SU-DHL-6 (cell line): ENCODE results near the gene FLT1.

Experiments used
- H2AFZ ChIP-seq: fragments of 200-600 bp; sonication (generic); 2 replicates; pipeline ENCODE4 v1.6.1; 2014; ENCODE audit warnings: low read depth, mild to moderate bottlenecking, moderate library complexity, mixed read lengths, antibody characterized with exemption, low read length; ENCODE audit not compliant: severe bottlenecking
- H3F3A ChIP-seq: fragments of 200-600 bp; shearing (Covaris generic); 2 replicates; pipeline ENCODE4 v1.6.0; 2016; ENCODE audit warnings: antibody characterized with exemption, mild to moderate bottlenecking; ENCODE audit not compliant: insufficient read depth
- H3K27ac ChIP-seq: fragments of 200-600 bp; sonication (generic); 2 replicates; pipeline ENCODE4 v1.5.1; 2016; ENCODE audit warnings: low read depth, mild to moderate bottlenecking, low read length, moderate library complexity, mixed read lengths
- H3K27me3 ChIP-seq: fragments of 200-600 bp; sonication (generic), shearing (Covaris generic); 2 replicates; pipeline ENCODE4 v1.6.0; 2014; ENCODE audit warnings: mild to moderate bottlenecking, low read length
- H3K36me3 ChIP-seq: fragments of 200-600 bp; sonication (generic); 2 replicates; pipeline ENCODE4 v1.6.1; 2014; ENCODE audit warnings: mild to moderate bottlenecking, low read length, mixed read lengths
- H3K4me2 ChIP-seq: fragments of 300-600, 200-600 bp; shearing (Covaris generic), sonication (generic); 2 replicates; pipeline ENCODE4 v1.6.0; 2014; ENCODE audit warnings: low read length, low read depth, mild to moderate bottlenecking; ENCODE audit not compliant: poor library complexity, severe bottlenecking
- H3K4me3 ChIP-seq: fragments of 200-600 bp; sonication (generic); 2 replicates; pipeline ENCODE4 v1.5.1; 2014; ENCODE audit warnings: antibody characterized with exemption, low read length, mild to moderate bottlenecking, mixed read lengths; ENCODE audit not compliant: insufficient read depth, poor library complexity, severe bottlenecking
- H3K79me2 ChIP-seq: fragments of 200-600 bp; sonication (generic); 2 replicates; pipeline ENCODE4 v1.6.1; 2014; ENCODE audit warnings: mild to moderate bottlenecking, low read length, moderate library complexity; ENCODE audit not compliant: insufficient read depth
- H3K9ac ChIP-seq: fragments of 200-600 bp; sonication (generic); 2 replicates; pipeline ENCODE4 v1.7.0; 2014; ENCODE audit warnings: mild to moderate bottlenecking, low read length
- H3K9me2 ChIP-seq: fragments of 200-600 bp; sonication (generic); replicated peaks from 2 replicates; pipeline ENCODE4 v1.6.1; 2014; ENCODE audit warnings: low read length; ENCODE audit not compliant: insufficient read depth
- H3K9me3 ChIP-seq: fragments of 200-600 bp; sonication (generic); 2 replicates; pipeline ENCODE4 v1.6.1; 2014; ENCODE audit warnings: low read length, mixed read lengths; ENCODE audit not compliant: insufficient read depth
- H4K20me1 ChIP-seq: fragments of 200-600 bp; sonication (generic); 2 replicates; pipeline ENCODE4 v1.6.1; 2014; ENCODE audit warnings: low read depth, mild to moderate bottlenecking, antibody characterized with exemption, low read length, moderate library complexity, mixed read lengths
- CTCF ChIP-seq: fragments of 200-600 bp; sonication (generic); IDR thresholded peaks from one replicate; pipeline ENCODE4 v1.5.1; 2017; ENCODE audit warnings: antibody characterized with exemption, mild to moderate bottlenecking, low read length, moderate library complexity; ENCODE audit not compliant: insufficient read depth, poor library complexity, severe bottlenecking
- EZH2phosphoT487 ChIP-seq: fragments of 200-600 bp; sonication (generic), shearing (Covaris generic); conservative IDR thresholded peaks from 2 replicates; pipeline ENCODE4 v1.6.1; 2018; ENCODE audit warnings: mild to moderate bottlenecking, antibody characterized with exemption, low read length, moderate library complexity, mixed read lengths

Gene FLT1

GRCh38 chr13:28488376-28489005, 6.4 kb downstream of the FLT1 start:
- no peak overlapping the region for H3K9ac ChIP-seq
- 0 out of 2 replicates have a peak, but pooled peaks cover 3% of the 10 kb centered on the region for H4K20me1 ChIP-seq
- no peaks in the 10 kb centered on the region for H3F3A ChIP-seq
- H3K9me3 ChIP-seq = no peaks in the 10 kb centered on the region
- H3K27me3 ChIP-seq = peaks cover 4% of the 10 kb centered on the region; the same call in 1 of the 2 replicates
- H3K79me2 ChIP-seq = no peaks in the 10 kb centered on the region
- no peak overlapping the region for H3K4me3 ChIP-seq
- no peaks in the 10 kb centered on the region for H3K9me2 ChIP-seq
- H3K27ac ChIP-seq = no peak overlapping the region
- no peak overlapping the region for H3K4me2 ChIP-seq
- no peak overlapping the region for H2AFZ ChIP-seq
- TF ChIP-seq CTCF = no peak
- TF ChIP-seq EZH2phosphoT487 = no peak
- no peaks in the 10 kb centered on the region for H3K36me3 ChIP-seq

- Histone ChIP-seq H2AFZ (no peak overlapping the region), H4K20me1 (no peaks in the 10 kb centered on the region), H3K79me2 (no peaks in the 10 kb centered on the region), H3F3A (no peaks in the 10 kb centered on the region), H3K27ac (no peak overlapping the region), H3K4me2 (no peak overlapping the region), H3K4me3 (no peak overlapping the region), H3K9me3 (no peaks in the 10 kb centered on the region), H3K36me3 (no peaks in the 10 kb centered on the region), H3K9ac (no peak overlapping the region), H3K9me2 (no peaks in the 10 kb centered on the region), H3K27me3 (no peaks in the 10 kb centered on the region)
- TF ChIP-seq CTCF (no peak), EZH2phosphoT487 (no peak)
These were observed 8.9 kb downstream of the FLT1 start for GRCh38 chr13:28485996-28486543.

DNA sequence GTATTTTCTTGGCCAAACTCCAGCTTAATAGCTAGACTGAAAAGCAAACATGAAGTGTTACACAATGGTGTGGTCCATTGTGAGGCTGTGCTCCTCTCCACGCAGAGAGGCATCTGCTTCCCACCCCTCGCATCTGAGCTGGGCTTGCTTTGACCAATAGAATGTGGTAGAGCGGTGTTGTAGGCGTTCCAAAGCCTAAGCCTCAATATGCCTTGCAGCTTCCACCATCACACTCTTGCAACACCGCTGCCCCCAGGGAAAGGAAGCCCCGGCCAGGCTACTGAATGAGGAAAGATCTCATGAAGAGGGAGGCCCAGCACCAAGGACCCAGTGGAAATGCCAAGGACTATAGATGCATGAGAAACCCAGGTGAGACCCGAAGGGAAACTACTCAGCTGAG, 9.4 kb downstream of the FLT1 start:
- no peaks in the 10 kb centered on the region for H3K9me2 ChIP-seq
- H3K4me2 ChIP-seq = no peak overlapping the region
- H2AFZ ChIP-seq = no peak overlapping the region
- no peaks in the 10 kb centered on the region for H3K36me3 ChIP-seq
- H3F3A ChIP-seq = no peaks in the 10 kb centered on the region
- no peak overlapping the region for H3K4me3 ChIP-seq
- H3K9me3 ChIP-seq = no peaks in the 10 kb centered on the region
- no peaks in the 10 kb centered on the region for H4K20me1 ChIP-seq
- no peaks in the 10 kb centered on the region for H3K79me2 ChIP-seq
- no peaks in the 10 kb centered on the region for H3K27me3 ChIP-seq
- H3K27ac ChIP-seq = no peak overlapping the region
- no peak for TF ChIP-seq CTCF
- no peak for TF ChIP-seq EZH2phosphoT487
- H3K9ac ChIP-seq = no peak overlapping the region
